Right kidney (tissue), 1 donor: ENCODE results near the gene HSD17B3.
"Not testable (repeated sequence)": the region's sequence is repeated elsewhere in the genome, so short reads cannot be mapped to it uniquely, and the experiment has no call there.

Experiments
- DNase-seq: peaks from one replicate; pipeline ENCODE4 v3.0.0-alpha.2; 2016

The HSD17B3 gene

DNA sequence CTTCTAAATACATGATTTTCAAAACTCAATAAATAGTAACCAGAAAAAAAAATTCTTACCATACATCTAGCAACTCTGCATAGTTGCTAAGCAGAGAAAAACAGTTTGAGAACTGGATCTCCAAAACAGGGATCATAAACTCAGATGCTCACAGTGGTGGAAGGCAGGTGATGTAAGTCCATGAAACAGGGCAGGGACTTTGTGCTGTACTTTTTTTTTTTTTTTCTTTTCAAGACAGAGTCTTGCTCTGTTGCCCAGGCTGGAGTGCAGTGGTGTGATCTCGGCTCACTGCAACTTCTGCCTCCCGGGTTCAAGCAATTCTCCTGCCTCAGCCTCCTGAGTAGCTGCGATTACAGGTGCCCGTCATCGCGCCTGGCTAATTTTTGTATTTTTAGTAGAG is 5.0 kb upstream of the HSD17B3 start:
- DNase-seq, result not testable (repeated sequence)

DNA sequence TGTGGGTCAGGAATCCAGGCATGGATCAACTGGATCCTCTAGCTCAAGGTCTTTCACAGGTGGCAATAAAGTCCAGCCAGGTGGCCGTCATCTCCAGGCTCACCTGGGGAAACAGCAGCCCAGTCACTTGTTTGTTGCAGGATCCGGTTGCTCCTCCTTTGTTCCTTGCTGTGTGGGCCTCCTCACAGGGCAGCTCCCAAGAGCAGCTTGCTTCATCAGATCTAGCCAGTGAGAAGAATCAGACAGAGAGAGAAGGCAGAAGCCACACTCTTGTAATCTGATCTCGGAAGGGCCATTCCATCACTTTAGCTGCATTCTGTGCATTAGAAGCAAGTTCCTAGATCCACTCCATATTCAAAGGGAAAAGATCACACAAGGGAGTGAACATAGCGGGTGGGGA is 3.2 kb upstream of the HSD17B3 start:
- DNase-seq, result no peak

DNA sequence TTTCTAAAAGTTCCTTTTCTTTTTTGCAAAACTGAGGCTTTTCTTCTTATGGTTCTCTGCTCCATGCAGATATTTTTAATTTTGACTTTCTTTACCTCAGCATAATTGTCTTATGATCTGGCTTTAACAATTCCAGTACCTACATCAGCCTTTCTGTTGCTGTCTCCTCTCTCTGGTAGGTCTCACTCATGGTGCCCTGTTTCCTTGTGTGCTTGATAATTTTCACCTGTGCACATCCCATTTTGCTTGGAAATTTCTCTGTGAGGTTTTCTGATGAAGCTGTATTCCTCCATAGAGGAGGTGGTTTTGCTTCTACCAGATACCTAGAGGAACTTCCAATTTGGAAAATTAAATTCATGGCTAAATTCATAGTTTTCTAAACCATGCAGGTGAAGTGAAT is 2.3 kb upstream of the HSD17B3 start:
- no peak for DNase-seq

DNA sequence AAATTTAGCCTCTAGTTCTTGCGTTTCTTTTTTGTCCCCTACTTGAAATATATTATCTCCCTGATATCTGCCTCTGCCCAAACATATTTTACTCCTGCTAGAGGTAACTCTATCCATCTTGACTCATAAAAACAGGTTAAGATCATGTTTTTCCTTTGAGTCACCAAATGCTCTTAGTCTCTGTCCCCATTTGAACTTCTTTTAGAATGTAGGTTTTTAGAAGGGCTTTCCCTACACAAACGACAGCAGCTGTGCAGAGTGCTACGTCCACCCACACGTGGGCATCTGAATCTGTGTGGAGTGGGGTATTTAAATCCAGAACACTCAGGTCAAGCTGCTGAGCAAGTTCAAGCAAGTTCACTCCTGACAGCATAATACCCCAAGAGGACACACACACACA is 2.2 kb downstream of the HSD17B3 start:
- DNase-seq, result no peak

DNA sequence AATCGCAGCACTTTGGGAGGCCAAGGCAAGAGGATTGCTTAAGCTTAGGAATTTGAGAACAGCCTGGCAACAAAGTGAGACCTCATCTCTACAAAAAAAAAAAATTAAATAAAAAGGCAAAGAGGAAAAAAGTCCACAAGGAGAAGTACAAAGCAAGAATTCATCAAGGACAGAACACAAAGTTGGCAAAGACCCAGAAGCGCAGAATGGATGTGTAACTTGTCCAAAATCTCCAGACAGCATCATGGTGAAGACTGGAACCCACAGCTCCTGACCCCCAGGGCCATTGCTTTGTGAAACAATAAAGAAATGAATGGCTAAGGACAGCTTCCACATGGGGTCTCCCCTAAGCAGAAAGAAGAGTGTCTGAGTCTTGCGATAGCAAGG is 7.8 kb downstream of the HSD17B3 start:
- DNase-seq, result no peak

DNA sequence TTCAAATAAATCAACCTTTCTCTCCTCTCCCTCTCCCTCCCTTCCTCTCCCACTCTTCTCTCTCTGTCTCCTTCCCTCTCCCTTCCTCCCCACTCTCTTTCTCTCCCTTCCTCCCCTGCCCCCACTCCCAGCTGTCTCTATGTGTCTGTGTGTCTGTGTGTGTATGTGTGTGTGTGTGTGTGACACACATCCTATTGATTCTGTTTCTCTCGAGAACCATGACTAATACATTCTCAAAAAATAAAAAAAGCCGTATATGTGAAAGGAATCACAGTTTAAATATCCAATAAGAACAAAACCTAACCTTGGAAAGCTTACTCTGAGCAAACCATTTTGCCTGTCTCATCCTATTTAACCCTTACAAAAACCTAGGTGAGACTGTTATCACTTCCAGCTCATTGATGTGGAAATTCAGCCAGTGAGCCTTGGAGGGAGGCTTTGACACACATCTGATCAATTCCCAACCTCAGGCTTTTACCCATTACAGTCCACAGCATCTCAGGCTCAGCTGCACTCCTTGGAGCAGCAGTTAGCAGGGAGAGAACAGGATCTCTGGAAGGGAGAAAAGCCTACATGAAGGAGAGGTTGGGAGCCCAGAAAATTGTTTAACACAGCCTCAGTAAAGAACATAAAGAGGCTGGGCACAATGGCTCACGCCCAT is 8.3 kb downstream of the HSD17B3 start:
- DNase-seq, result no peak

DNA sequence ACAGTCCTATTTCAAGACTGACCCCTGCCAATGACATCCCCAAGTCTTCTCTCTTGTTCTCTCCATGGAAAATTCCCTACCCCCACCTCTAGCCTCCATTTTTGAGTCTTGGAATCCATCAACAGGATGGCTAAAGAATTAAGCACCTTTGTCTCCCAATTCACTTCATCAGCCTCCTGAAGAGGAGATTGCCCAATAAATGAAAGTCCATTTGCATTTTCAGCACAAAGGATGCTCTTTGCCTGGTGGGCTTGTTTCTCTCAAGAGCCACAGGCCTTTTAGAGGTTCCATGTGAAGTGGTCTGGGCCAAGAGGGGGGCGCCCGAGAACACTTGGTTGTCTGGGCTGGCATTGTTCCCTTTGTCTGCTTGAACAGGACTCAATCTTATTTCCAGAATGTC is 12.6 kb downstream of the HSD17B3 start:
- no peak for DNase-seq

DNA sequence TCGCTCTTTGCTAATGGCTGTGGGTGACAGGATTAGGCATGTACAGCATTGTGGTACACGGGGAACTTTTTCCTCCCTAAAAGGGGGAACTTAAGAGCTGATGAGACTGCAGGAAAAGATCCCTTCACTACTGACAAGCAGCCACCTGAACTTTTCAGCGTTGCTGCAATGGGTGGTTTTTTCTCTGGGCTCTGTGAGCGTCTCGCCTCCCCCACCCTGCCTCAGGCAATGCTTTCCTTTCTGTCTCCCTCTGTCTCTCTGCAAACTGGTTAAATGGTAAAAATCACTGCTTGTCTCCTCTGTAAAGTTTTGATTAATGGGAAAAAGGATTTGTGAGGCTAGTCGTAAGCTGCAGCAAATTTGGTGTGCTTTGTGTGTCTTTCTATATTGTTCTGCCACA is 20.3 kb downstream of the HSD17B3 start:
- DNase-seq, result no peak

DNA sequence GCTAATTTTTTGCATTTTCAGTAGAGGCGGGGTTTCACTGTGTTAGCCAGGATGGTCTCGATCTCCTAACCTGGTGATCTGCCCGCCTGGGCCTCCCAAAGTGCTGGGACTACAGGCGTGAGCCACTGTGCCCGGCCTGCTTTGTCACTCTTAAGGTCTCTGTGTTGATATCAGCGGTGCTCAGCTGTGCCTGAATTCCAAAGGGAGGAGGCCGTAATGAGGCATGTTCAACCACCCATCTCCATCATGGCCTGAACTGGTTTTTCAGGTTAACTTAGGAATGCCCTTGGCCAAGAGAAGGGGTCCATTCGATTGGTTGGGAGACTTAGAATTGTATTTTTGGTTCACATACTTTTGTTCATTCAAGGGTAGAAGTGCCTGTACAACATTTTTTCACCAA is 22.0 kb downstream of the HSD17B3 start:
- no peak for DNase-seq

DNA sequence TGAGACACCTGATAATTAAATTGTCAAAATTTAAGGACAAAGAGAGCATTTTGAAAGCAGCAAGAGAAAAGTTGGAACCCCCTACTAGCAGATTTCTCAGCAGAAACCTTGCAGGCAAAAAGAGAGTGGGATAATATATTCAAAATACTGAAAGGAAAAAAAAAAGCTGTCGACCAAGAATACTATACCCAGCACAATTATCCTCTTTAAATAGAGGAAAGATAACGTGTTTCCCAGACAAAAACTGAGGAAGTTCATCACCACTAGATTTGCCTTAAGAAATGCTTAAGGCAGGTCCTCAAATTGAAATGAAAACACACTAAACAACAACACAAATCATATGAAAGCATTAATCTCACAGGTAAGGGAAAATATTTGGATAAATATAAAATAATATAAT is 27.0 kb downstream of the HSD17B3 start:
- no peak for DNase-seq

DNA sequence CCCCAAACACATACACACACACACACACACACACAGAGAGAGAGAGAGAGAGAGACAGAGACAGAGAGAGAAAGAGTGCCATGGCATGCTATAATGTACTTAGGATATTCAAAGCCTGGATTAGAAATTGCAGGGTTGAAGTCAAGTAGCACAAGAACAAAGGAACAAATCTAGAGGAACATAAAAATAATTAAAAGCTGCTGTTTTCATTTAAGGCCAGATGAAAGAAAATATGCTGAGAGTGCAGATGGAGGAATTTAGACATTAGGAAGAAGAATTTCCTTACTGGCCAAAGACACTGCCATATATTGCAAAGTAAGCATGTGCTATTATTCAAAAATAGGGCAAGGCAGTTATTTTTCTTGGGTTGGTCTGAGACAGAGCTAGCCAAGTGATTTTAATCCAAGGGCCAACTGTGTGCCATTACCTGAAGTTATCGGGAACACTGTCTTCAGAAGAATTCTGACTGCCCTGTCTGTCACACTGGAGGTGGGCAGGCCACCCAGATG is 31.7 kb downstream of the HSD17B3 start:
- DNase-seq, result no peak

DNA sequence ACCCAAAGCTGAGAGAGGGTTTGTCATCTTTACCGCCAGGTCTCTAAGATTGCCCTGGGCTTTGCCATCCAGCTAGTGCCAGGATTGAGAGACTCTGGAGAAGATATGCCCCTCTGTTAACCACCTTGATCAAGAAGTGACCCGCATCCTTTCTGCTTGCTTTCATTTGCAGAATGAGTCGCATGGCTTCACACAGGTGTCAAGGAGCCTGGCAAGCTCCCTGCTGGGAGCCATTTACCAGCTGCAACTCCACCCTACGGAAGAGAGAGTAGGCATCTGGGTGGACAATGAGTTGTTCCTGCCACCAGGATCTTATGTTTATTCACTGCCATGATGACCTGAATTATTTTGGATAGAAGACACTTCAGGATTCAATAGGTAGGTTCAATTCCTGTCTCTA is 43.0 kb downstream of the HSD17B3 start:
- DNase-seq, result no peak

DNA sequence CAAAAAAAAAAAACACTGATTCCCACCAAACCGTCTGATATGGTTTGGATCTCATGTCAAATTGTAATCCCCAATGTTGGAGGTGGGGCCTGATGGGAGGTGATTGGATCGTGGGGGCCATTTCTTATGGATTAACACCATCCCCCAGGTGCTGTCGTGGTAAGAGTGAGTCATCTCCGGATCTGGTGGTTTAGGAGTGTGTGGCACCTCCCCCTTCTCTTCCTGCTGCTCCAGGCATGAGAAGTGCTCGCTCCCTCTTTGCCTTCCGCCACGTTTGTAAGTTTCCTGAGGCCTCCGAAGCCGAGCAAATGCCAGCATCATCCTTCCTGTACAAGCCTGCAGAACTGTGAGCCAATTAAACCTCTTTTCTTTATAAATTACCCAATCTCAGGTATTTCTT is 45.2 kb downstream of the HSD17B3 start:
- DNase-seq, result no peak

DNA sequence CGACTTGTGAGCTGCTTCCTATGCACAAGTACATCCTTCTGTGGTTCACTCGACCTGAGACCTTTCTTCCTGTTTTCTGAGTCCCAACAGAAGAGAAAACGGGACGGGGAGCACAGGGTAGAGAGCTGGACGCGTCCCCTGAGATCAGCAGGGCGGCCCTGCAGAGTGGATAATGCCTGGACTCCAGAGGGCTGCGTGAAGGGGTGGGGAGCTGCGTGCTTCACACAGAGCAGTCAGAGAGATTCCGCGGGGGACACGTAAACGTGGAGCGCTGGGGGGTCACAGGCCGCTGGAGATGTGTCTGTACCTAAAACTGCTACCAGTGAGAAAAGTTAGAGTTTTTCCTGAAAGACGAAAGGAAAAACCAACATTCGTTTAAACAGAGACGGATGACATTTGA is 46.3 kb downstream of the HSD17B3 start:
- no peak for DNase-seq

DNA sequence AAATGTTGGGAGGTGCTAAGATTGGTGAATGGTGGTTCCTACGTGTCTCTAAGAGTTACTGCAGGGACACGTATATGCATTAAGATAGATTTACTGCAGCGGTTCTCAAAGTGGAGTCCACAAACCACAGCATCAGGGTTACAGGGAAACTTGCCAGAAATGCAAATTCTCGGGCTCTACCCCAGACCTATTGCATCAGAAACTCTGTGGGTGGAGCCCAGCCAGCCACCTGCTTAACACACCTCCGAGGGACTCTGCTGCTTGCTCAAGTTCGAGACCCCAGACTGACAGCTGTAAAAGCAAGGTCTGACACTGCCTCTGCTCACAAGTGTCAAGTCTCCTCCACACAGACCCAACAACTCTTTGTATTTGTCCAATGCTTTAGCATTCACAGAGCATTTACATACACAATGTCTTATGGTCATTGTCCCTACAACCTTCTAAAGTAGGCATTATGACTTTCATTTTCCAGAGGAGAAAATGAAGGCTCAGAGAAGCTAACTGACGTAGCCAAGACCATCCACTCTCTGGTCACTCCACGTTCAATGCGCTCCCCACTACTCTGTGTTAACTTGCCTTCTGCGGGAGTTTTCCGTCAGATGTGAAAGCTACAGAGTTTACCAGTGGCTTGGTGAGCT is 48.8 kb downstream of the HSD17B3 start:
- DNase-seq, result no peak

DNA sequence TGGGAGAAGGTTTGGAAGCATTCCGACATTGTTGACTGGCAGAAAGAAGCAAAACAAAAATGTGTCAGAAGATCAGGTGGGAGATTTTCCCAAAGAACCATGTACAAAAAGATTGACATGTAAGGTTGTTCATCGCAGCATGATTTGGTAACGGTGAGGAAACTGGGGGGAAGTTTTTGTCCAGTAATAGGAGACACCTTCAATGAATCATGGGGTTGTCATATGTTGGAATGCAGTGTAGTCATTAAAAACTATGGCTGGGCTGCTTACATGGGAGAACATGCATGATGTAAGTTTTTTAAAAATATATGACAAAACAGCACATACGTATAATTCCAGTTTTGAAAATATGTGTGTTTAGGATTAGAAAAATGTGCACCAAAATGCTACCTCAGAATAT is 50.5 kb downstream of the HSD17B3 start:
- DNase-seq, result no peak

DNA sequence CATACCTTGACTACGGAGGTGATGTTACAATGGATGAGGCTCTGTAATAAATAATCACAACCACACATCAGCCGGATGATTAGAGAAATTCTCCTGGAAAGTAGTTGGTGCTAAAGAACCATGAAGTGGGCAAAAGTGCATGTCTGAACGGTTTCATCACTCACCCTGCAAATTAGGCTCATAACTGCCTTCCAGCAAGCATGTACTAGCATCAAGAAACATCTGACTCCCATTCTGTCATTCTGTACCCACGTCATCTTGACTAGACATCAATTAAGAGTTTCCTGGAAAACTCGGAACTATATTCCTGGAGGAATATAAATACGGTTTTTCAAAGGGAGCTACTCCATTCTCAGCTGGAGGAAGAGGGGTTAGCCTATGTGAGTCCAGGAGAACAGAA is 52.2 kb downstream of the HSD17B3 start:
- no peak for DNase-seq

DNA sequence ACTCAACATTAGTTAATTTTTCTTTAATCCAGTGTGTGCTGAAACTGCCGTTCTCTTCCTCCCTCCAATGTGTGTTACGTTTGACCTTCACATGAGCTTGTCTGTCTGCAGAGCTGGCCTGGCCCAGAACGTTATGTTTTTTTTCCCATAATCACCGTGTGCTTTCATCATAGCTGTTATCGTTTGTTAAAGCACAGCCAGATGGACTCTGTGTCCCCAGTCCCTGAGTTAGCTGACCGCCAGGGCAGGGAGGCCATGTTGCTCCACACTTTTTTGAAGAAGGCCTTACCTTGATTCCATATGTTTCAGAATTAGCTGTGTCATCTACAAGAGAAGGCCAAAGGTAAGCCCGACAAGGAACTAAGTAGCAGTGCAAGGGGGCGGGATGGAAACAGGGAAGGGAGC is 55.7 kb downstream of the HSD17B3 start:
- DNase-seq, result no peak

DNA sequence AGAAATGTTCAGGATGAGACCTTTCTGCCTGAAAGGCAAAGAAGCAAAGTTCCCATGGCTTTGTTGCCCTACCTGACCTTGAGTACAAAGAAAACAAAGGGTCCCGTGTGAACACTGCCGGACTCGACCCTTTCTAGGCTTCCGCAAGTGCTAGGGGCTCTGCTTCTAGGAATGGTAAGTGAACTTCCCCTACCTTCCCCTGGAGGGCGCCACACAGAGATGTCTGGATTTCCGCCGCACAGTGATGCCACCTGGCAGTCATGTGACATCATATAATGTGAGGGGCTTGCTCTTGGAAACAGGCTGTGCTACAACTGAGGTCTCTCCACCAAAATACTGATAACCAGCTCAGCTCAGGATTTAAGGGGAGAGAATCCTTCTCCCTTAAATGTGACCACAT is 56.6 kb downstream of the HSD17B3 start:
- DNase-seq, result no peak

DNA sequence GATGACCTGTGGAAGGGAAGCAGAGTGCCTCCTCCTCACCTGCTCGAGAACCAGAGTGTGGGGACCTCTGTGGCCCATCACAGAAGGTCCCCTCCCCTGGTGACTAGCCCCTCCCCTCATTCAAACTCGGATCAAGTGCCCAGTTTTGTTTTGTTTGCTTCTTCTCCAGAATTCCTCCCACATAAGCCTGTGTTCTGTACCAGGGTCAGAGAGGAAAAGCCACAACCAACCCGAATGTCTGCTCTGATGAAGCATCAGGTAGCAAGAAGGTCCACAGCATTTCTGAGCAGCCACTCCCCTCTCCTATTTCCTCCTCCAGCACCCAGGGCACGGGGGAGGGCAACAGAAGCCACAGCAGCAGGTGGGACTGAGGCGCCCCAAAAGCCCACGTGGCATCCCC is 58.2 kb downstream of the HSD17B3 start:
- DNase-seq, result peak; percentile 30

DNA sequence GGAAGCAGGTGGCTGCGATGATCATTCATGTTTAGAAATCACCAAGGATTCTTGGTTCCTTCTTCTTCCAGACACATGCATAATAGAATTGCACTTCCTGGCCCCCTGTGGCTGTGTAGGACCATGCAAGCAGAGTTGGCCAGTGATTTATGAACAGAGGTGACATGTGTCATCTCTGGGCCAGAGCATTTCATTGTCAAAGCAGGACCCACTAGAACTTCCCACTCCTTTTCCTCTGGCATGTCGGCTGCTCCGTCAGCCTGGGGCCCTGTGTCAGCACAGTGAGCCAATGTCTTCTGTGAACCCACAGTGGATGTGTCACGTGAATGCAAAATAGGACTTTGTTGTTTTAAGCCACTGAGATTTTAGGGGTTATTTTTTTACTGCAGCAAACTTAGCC is 59.2 kb downstream of the HSD17B3 start:
- peak; percentile 33 for DNase-seq

DNA sequence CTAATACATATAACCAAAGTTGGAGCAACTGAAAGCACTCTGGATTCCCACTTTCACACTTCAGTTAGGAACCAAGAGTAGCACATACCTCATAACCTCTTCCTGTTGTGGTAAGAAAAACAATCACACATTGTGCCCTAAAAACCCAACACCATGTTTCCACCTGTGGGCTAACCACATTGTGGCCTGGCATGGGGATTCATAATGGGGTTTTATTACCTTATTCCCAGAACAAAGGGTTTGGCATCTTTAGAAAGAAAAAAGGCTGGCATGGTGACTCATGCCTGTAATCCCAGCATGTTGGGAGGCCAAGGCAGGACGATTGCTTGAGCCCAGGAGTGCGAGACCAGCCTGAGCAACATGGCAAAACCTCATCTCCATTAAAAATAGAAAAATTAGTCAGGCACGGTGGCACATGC is 60.6 kb downstream of the HSD17B3 start:
- DNase-seq, result no peak

DNA sequence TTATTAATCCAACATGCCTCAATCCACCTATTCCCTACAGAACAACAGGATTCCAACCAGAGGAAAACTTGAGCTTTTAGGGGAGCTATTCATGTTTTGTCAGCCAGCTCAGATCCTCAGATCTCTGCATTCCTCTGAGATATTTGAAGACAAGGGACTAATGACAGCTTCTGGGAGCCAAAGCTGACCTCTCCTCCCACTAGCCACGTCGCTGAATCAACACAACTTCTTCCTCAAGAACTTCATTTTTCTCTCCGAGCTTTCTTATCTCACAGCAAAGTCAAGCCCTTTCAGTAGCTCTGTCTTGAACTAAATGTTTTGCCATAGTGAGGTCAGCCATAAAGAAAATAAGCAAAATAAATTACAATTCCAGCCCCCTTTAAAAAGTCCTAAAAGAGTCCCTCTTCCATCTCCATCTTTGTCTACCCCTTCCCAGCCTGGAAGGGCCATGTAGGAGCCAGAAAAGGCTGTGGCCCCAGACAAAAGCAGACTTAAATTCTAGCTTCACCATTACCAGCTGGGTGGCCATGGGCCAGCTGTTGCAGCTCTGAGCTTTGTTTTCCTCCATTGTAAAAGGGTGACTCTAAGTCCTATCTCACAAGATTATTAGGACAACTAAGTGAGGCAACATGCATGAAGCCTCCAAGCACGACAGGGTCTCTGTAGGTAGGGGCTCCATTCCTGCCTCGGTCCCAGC is 65.0 kb downstream of the HSD17B3 start:
- no peak for DNase-seq

DNA sequence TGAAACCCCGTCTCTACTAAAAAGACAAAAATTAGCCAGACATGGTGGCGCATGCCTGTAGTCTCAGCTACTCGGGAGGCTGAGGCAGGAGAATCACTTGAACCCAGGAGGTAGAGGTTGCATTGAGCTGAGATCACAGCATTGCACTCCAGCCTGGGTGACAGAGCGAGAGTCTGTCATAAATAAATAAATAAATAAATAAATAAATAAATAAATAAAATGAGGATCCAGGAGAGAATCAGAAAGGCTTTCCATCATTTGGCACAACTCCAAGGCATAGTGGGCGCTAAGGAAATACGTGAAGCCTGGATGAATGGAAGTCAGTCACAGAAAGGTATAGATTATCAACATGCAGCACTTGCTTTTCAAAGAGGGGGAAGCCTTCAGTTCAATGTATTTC is 65.6 kb downstream of the HSD17B3 start:
- DNase-seq, result not testable (repeated sequence)
